Neural progenitor cell (in vitro differentiated cells): ENCODE measurements around the gene MIER2. TPM values are rescaled to one million over a fixed set of nuclear protein-coding genes. Genes with fewer than 3 reads are reported as not detected.

ENCODE experiments used
- DNase-seq: peaks from one replicate; pipeline ENCODE4 v3.0.0-alpha.2; 2016; ENCODE audit warnings: low spot score
- H2AFZ ChIP-seq: fragments of 200-600 bp; sonication (generic); replicated peaks from 2 replicates; pipeline ENCODE4 v1.6.1; 2016; ENCODE audit warnings: antibody characterized with exemption
- H3F3A ChIP-seq: fragments of 200-600 bp; sonication (generic); 2 replicates; pipeline ENCODE4 v1.6.1; 2016; ENCODE audit warnings: antibody characterized with exemption, low read depth
- H3K27ac ChIP-seq: fragments of 200-600 bp; sonication (generic); 2 replicates; pipeline ENCODE4 v1.5.1; 2016; ENCODE audit warnings: mild to moderate bottlenecking
- H3K27me3 ChIP-seq: fragments of 200-600 bp; sonication (generic); 2 replicates; pipeline ENCODE4 v1.6.1; 2016; ENCODE audit warnings: mild to moderate bottlenecking, moderate library complexity
- H3K36me3 ChIP-seq: fragments of 200-600 bp; sonication (generic); 2 replicates; pipeline ENCODE4 v1.5.1; 2016
- H3K4me1 ChIP-seq: fragments of 200-600 bp; sonication (generic); 2 replicates; pipeline ENCODE4 v1.6.1; 2016; ENCODE audit warnings: mixed run types
- H3K4me2 ChIP-seq: fragments of 200-600 bp; sonication (generic); 2 replicates; pipeline ENCODE4 v1.6.1; 2016
- H3K4me3 ChIP-seq: fragments of 200-600 bp; sonication (generic); 2 replicates; pipeline ENCODE4 v1.5.1; 2016
- H3K79me2 ChIP-seq: fragments of 200-600 bp; sonication (generic); 2 replicates; pipeline ENCODE4 v1.6.1; 2016; ENCODE audit warnings: low read depth
- H3K9ac ChIP-seq: fragments of 200-600 bp; sonication (generic); 2 replicates; pipeline ENCODE4 v1.6.1; 2016
- H3K9me3 ChIP-seq: fragments of 200-600 bp; sonication (generic); 2 replicates; pipeline ENCODE4 v1.5.1; 2016; ENCODE audit warnings: low read depth
- H4K20me1 ChIP-seq: fragments of 200-600 bp; sonication (generic); 2 replicates; pipeline ENCODE4 v1.6.1; 2016; ENCODE audit warnings: low read depth
- H3K27ac Mint-ChIP-seq: 3 replicates; pipeline ENCODE4 v1.8.0; 2021; ENCODE audit warnings: mixed read lengths
- H3K27me3 Mint-ChIP-seq: 2 replicates; pipeline ENCODE4 v1.8.0; 2022; ENCODE audit warnings: low read depth, mild to moderate bottlenecking, inconsistent platforms, moderate library complexity, mixed read lengths; ENCODE audit not compliant: insufficient read depth
- H3K36me3 Mint-ChIP-seq: 3 replicates; pipeline ENCODE4 v1.8.0; 2021; ENCODE audit warnings: mixed read lengths
- H3K4me1 Mint-ChIP-seq: 3 replicates; pipeline ENCODE4 v1.8.0; 2021; ENCODE audit warnings: mixed read lengths
- H3K4me3 Mint-ChIP-seq: 3 replicates; pipeline ENCODE4 v1.8.0; 2021; ENCODE audit warnings: mild to moderate bottlenecking, moderate library complexity, mixed read lengths
- H3K9me3 Mint-ChIP-seq: 3 replicates; pipeline ENCODE4 v1.8.0; 2020; ENCODE audit warnings: mixed read lengths
- EZH2 ChIP-seq: fragments of 200-600 bp; sonication (generic); IDR thresholded peaks from 2 replicates; pipeline ENCODE4 v1.6.1; 2017; ENCODE audit warnings: antibody characterized with exemption, mild to moderate bottlenecking, moderate library complexity
- EZH2phosphoT487 ChIP-seq: fragments of 200-600 bp; sonication (generic); IDR thresholded peaks from 2 replicates; pipeline ENCODE4 v1.6.1; 2017; ENCODE audit warnings: antibody characterized with exemption
- total RNA-seq: library from RNA; depleted of rRNA; stranded (reverse); fragments of >200 nt; gene quantifications from 2 replicates; pipeline ENCODE4 v1.2.3, GENCODE V29; 2015; ENCODE audit warnings: low replicate concordance
- TF ChIP-seq, protein P1 (sequence below): fragments of 200-600 bp; sonication (generic); IDR thresholded peaks from 2 replicates; pipeline ENCODE4 v1.5.1; 2017; ENCODE audit warnings: antibody characterized with exemption, mild to moderate bottlenecking

Gene MIER2
- total RNA-seq, 1 donor from 2014 or later: 12.9 TPM

DNA sequence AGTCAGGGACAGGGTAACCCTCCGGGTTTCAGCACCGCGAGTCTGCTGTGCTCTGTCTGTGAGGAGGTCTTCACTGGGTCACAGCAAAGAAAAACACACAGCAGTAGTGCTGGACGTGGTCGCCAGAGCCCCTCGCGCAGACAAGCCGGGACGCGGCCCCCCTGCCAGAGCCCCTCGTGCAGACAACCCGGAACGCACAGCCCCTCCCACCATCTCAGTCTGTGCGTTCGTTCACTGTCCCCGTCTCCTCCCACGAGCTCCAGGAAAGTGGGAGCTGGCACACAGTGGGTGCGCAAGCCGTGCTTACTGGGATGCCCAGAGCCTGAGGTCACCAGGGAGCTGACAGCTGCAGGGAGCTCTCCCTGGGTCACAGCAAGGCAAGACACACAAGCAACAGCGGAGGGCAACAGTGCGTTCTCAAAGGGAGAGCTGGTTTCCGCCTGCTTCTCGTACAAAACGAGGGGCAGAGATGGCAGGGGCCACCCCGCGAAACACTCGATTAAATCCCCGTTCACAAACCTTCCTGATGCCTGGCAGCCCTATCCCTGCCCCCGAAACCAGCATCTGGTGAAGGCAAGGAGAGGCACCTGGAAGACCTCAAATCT, 50.2 kb downstream of the MIER2 start:
- Histone ChIP-seq H3K9me3 (no peaks in the 10 kb centered on the region), H3K27ac (no peak overlapping the region), H3K36me3 (no peaks in the 10 kb centered on the region), H3K4me3 (peak overlapping the region; percentile 46), H4K20me1 (peaks cover 24% of the 10 kb centered on the region), H2AFZ (peak overlapping the region; percentile 50), H3K4me1 (peaks cover 18% of the 10 kb centered on the region), H3K9ac (no peak overlapping the region), H3K4me2 (peak overlapping the region; percentile 75), H3F3A (peaks cover 6% of the 10 kb centered on the region), H3K79me2 (no peaks in the 10 kb centered on the region), H3K27me3 (peaks cover 56% of the 10 kb centered on the region)
- peak overlapping the region; percentile 65 for H3K4me3 Mint-ChIP-seq
- no peak overlapping the region for H3K27ac Mint-ChIP-seq
- no peak for TF ChIP-seq EZH2
- TF ChIP-seq EZH2phosphoT487: no peak
- TF ChIP-seq, protein P1, sequence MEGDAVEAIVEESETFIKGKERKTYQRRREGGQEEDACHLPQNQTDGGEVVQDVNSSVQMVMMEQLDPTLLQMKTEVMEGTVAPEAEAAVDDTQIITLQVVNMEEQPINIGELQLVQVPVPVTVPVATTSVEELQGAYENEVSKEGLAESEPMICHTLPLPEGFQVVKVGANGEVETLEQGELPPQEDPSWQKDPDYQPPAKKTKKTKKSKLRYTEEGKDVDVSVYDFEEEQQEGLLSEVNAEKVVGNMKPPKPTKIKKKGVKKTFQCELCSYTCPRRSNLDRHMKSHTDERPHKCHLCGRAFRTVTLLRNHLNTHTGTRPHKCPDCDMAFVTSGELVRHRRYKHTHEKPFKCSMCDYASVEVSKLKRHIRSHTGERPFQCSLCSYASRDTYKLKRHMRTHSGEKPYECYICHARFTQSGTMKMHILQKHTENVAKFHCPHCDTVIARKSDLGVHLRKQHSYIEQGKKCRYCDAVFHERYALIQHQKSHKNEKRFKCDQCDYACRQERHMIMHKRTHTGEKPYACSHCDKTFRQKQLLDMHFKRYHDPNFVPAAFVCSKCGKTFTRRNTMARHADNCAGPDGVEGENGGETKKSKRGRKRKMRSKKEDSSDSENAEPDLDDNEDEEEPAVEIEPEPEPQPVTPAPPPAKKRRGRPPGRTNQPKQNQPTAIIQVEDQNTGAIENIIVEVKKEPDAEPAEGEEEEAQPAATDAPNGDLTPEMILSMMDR: no peak
- peaks cover 22% of the 10 kb centered on the region for H3K4me1 Mint-ChIP-seq
- DNase-seq: peak; percentile 23
- no peaks in the 10 kb centered on the region for H3K36me3 Mint-ChIP-seq
- no peaks in the 10 kb centered on the region for H3K9me3 Mint-ChIP-seq
- H3K27me3 Mint-ChIP-seq: peaks cover 29% of the 10 kb centered on the region

DNA sequence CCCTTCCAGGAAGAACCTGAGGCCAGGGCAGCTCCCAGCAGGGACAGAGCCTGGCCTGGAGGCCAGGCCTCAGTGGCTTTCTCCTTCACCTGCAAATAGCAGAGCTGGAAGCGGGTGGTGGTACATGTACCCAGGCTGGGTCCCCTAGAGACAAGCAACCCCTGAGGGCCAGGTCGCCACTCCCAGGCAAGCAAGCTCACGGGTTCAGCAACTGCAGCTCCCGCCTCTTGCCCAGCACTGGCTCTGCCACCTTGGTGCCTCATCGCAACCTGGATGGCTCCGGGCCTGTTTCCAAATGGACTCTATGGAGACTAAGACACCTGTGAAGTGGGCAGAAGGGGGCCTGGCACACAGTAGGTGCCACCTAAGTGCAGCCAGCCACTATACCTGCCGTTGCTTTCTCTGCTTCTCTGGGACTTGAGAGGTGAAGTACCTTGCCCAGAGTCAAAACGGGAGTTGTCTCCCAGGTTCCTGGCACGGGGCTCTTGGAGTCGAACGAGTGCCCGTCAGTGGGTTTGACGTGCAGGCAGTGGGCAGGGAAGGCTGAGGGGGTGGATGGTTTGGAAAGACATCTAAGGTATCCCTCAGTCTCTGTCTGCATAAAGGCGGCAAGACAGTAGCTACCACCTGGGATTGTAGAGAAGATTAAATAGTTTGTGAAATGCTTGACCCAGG, 51.0 kb downstream of the MIER2 start:
- Histone ChIP-seq H3K27me3 (peaks cover 65% of the 10 kb centered on the region), H3F3A (peaks cover 6% of the 10 kb centered on the region), H2AFZ (no peak overlapping the region), H3K4me3 (no peak overlapping the region), H4K20me1 (peaks cover 24% of the 10 kb centered on the region), H3K4me1 (peaks cover 18% of the 10 kb centered on the region), H3K27ac (no peak overlapping the region), H3K79me2 (no peaks in the 10 kb centered on the region), H3K9ac (no peak overlapping the region), H3K36me3 (no peaks in the 10 kb centered on the region), H3K4me2 (no peak overlapping the region), H3K9me3 (no peaks in the 10 kb centered on the region)
- Mint-ChIP-seq H3K9me3 (no peaks in the 10 kb centered on the region), H3K4me3 (peak overlapping the region; percentile 69), H3K36me3 (no peaks in the 10 kb centered on the region), H3K4me1 (peaks cover 26% of the 10 kb centered on the region), H3K27ac (no peak overlapping the region), H3K27me3 (peaks cover 29% of the 10 kb centered on the region)
- no peak for DNase-seq
- TF ChIP-seq, protein P1: no peak
- TF ChIP-seq EZH2phosphoT487 (no peak), EZH2 (no peak)

DNA sequence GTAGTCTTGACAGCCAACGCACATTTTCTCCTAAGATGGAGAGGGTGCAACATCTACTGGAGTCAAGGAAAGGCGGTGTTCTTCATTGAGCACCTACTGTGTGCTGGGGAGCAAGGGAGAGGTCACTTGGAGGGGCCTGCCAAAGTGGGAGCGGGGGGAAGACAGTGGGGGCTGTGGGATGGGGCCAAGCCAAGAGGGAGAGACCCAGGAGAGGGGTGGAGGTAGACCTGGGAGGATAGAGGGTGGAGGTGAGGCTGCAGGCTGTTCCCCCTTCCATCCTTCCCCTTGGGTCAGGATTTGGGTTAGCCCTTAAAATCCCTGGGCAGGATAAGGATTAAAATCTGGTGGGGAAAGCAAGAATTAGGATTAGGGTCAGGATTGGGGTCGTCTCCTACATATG, 51.6 kb downstream of the MIER2 start:
- no peaks in the 10 kb centered on the region for H3K79me2 ChIP-seq
- no peak overlapping the region for H3K27ac ChIP-seq
- no peak for DNase-seq
- Mint-ChIP-seq H3K4me1 (peaks cover 26% of the 10 kb centered on the region), H3K36me3 (no peaks in the 10 kb centered on the region), H3K27me3 (peaks cover 31% of the 10 kb centered on the region), H3K27ac (no peak overlapping the region), H3K9me3 (no peaks in the 10 kb centered on the region), H3K4me3 (peak overlapping the region; percentile 39)
- H3K36me3 ChIP-seq: no peaks in the 10 kb centered on the region
- H4K20me1 ChIP-seq: peaks cover 24% of the 10 kb centered on the region
- no peak overlapping the region for H3K4me2 ChIP-seq
- no peak overlapping the region for H3K9ac ChIP-seq
- peaks cover 70% of the 10 kb centered on the region for H3K27me3 ChIP-seq
- no peak overlapping the region for H3K4me3 ChIP-seq
- H3F3A ChIP-seq: peaks cover 6% of the 10 kb centered on the region
- H3K4me1 ChIP-seq: peaks cover 18% of the 10 kb centered on the region
- no peak overlapping the region for H2AFZ ChIP-seq
- H3K9me3 ChIP-seq: no peaks in the 10 kb centered on the region
- TF ChIP-seq, protein P1: no peak
- TF ChIP-seq EZH2phosphoT487 (no peak), EZH2 (no peak)
